Tibial artery (tissue), 4 donors: ENCODE data around the gene SDR9C7.

Experiments
- DNase-seq, 2 donors: peaks; one replicate each; pipeline ENCODE4 v3.0.0-alpha.2; 2019
- H3K27ac ChIP-seq, 2 donors: fragments of 200-600 bp; sonication (generic) in 1 of 2; 1 replicate in 1 of 2; 2 replicates in 1 of 2; pipeline ENCODE4 v1.5.1; 2018 to 2019; ENCODE audit warnings: mild to moderate bottlenecking in 1 of 2
- H3K27me3 ChIP-seq, 2 donors: fragments of 200-600 bp; sonication (generic) in 1 of 2; one replicate each; pipeline versions ENCODE4 v1.5.1 to v1.6.0; 2016 to 2019
- H3K36me3 ChIP-seq, 3 donors: fragments of 200-600 bp; sonication (generic) in 2 of 3; one replicate each; pipeline ENCODE4 v1.5.1; 2016 to 2019; ENCODE audit warnings: mild to moderate bottlenecking in 2 of 3
- H3K4me1 ChIP-seq, 4 donors: fragments of 200-600 bp; sonication (generic) in 2 of 4; 1 replicate in 3 of 4; 2 replicates in 1 of 4; pipeline ENCODE4 v1.5.1; 2016 to 2019
- H3K4me3 ChIP-seq, 2 donors: fragments of 200-600 bp; sonication (generic) in 1 of 2; 1 replicate in 1 of 2; 2 replicates in 1 of 2; pipeline ENCODE4 v1.5.1; 2018 to 2019; ENCODE audit warnings: mild to moderate bottlenecking in 2 of 2
- H3K9me3 ChIP-seq, 3 donors: fragments of 200-600 bp; sonication (generic) in 1 of 3; one replicate each; pipeline ENCODE4 v1.5.1; 2016 to 2019
- CTCF ChIP-seq, 2 experiments: fragments of 200-600 bp in 1 of 2; fragments of 450-650 bp in 1 of 2; IDR thresholded peaks; one replicate each; pipeline ENCODE4 v1.5.1; 2017 to 2019; ENCODE audit warnings: antibody characterized with exemption in 2 of 2, mild to moderate bottlenecking in 1 of 2, moderate library complexity in 1 of 2
- intact Hi-C: fragments of 100-400 bp; cut with DNase I; formaldehyde crosslinking; loops from one replicate; pipeline ENCODE4 v1.15.0; 2023; ENCODE audit warnings: low total_unique reads

SDR9C7 gene

GRCh38 chr12:56877195-56878009, 56.8 kb downstream of the SDR9C7 start:
- Histone ChIP-seq H3K27me3 (no peaks in the 10 kb centered on the region), H3K4me3 (no peak overlapping the region), H3K9me3 (peaks cover 0 to 7% (median 0%) of the 10 kb centered on the region in 3 donors), H3K36me3 (no peaks in the 10 kb centered on the region), H3K27ac (no peak overlapping the region), H3K4me1 (no peaks in the 10 kb centered on the region)
- DNase-seq = no peak
- no peak for TF ChIP-seq CTCF (IDR thresholded peaks at IDR 0.05)
- intact Hi-C loops = no loop called here

DNA sequence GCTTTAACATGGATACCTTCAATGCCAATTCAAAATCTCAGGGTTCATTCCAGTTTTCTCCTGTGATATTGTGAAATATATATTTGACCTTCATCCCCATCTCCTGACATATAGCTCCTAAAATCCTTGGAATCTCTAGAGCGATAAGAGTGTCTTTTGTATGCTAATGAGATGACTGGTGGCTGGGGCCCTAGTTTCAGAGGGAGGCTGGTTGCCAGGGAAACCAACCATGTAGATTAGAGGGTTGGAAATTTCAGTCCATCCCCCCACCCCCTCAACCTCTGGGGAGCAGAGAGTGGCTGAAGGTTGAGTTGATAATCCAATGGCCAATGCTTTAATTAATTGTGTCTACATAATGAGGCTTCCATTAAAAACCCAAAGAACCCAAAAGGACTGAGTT, 59.4 kb downstream of the SDR9C7 start:
- Histone ChIP-seq H3K27me3 (no peaks in the 10 kb centered on the region), H3K4me3 (no peak overlapping the region), H3K9me3 (no peaks in the 10 kb centered on the region), H3K4me1 (no peaks in the 10 kb centered on the region), H3K27ac (no peak overlapping the region), H3K36me3 (no peaks in the 10 kb centered on the region)
- intact Hi-C loops = no loop called here
- no peak for TF ChIP-seq CTCF (IDR thresholded peaks at IDR 0.05)
- DNase-seq = no peak

- intact Hi-C loops = no loop called here
- DNase-seq = no peak
- no peak overlapping the region for H3K4me3 ChIP-seq
These were observed 60.8 kb downstream of the SDR9C7 start for GRCh38 chr12:56873382-56873781.

More at GRCh38 chr12:56873382-56873781, 60.8 kb downstream of the SDR9C7 start:
- Histone ChIP-seq H3K4me1 (no peaks in the 10 kb centered on the region), H3K27me3 (no peaks in the 10 kb centered on the region), H3K36me3 (no peaks in the 10 kb centered on the region), H3K9me3 (no peaks in the 10 kb centered on the region), H3K27ac (no peak overlapping the region)
- TF ChIP-seq CTCF (IDR thresholded peaks at IDR 0.05) = no peak
